Measurements from ENCODE around the gene RETREG3. TPM values are rescaled to one million over a fixed set of nuclear protein-coding genes. Genes with fewer than 3 reads are reported as not detected.

RETREG3 gene
- total RNA-seq, 1 experiment from 2014 or later = 26.1 TPM

- in situ Hi-C loops (cut with HindIII; ENCODE audit: low sequenced_read_pairs) = loop anchor here (10.0 kb wide), 1 partner anchor 146 kb away; the partner anchor contains the start of genes CCR10 and CNTNAP1
- no peak for DNase-seq (ENCODE audit: low spot score)
Measured at GRCh38 chr17:42538482-42538881, 70.7 kb downstream of the RETREG3 start.

- DNase-seq (ENCODE audit: low spot score) = no peak
- in situ Hi-C loops (cut with HindIII; ENCODE audit: low sequenced_read_pairs) = loop anchor here (10.0 kb wide), 1 partner anchor 147 kb away; the partner anchor contains the start of genes CCR10 and CNTNAP1
Measured at GRCh38 chr17:42537826-42538451, 71.2 kb downstream of the RETREG3 start.

- DNase-seq (ENCODE audit: low spot score) = no peak
Measured at GRCh38 chr17:42537156-42537805, 71.9 kb downstream of the RETREG3 start.

GRCh38 chr17:42536372-42537155, 72.6 kb downstream of the RETREG3 start:
- peak; percentile 77 for DNase-seq (ENCODE audit: low spot score)
- in situ Hi-C loops (cut with HindIII; ENCODE audit: low sequenced_read_pairs) = loop anchor here (10.0 kb wide), 1 partner anchor 148 kb away; the partner anchor contains the start of genes CCR10 and CNTNAP1

More at GRCh38 chr17:42537156-42537805, 71.9 kb downstream of the RETREG3 start:
- in situ Hi-C loops (cut with HindIII; ENCODE audit: low sequenced_read_pairs) = loop anchor here (10.0 kb wide), 1 partner anchor 148 kb away; the partner anchor contains the start of genes CCR10 and CNTNAP1

- DNase-seq (ENCODE audit: low spot score) = peak; percentile 80
- in situ Hi-C loops (cut with HindIII; ENCODE audit: low sequenced_read_pairs) = loop anchor here (10.0 kb wide), 1 partner anchor 149 kb away; the partner anchor contains the start of genes CCR10 and CNTNAP1
Measured at GRCh38 chr17:42536048-42536371, 73.2 kb downstream of the RETREG3 start, which contains the start of gene NAGLU. TSS of gene NAGLU (plus strand) at chr17:42536241. CDS start at chr17:42536273, 32 bp downstream.

- in situ Hi-C loops (cut with HindIII; ENCODE audit: low sequenced_read_pairs) = loop anchor here (10.0 kb wide), 1 partner anchor 149 kb away; the partner anchor contains the start of genes CCR10 and CNTNAP1
- DNase-seq (ENCODE audit: low spot score) = no peak
Measured at GRCh38 chr17:42535155-42536047, 73.8 kb downstream of the RETREG3 start.

- DNase-seq (ENCODE audit: low spot score) = peak; percentile 54
- in situ Hi-C loops (cut with HindIII; ENCODE audit: low sequenced_read_pairs) = loop anchor here (10.0 kb wide), 1 partner anchor 153 kb away; the partner anchor contains the start of genes CCR10 and CNTNAP1
Measured at GRCh38 chr17:42531455-42532354, 77.5 kb downstream of the RETREG3 start.

- no peak for DNase-seq (ENCODE audit: low spot score)
- in situ Hi-C loops (cut with HindIII; ENCODE audit: low sequenced_read_pairs) = loop anchor here (10.0 kb wide), 1 partner anchor 154 kb away; the partner anchor contains the start of genes CCR10 and CNTNAP1
Measured at GRCh38 chr17:42530952-42531454, 78.2 kb downstream of the RETREG3 start.

Other genes starting within 250 kb of the RETREG3 start
- gene STAT3, start 220.9 kb downstream of the RETREG3 start, total RNA-seq (2014; rRNA removed; shearing (Covaris generic)) = 48.8 and 58.5 TPM in 2 replicates
- 755 and 829 TPM in 2 replicates for gene CAVIN1, start 186.1 kb downstream of the RETREG3 start, total RNA-seq (2014; rRNA removed; shearing (Covaris generic))
- gene ATP6V0A1, start 150.5 kb downstream of the RETREG3 start, total RNA-seq (2014; rRNA removed; shearing (Covaris generic)) = 54.0 and 112 TPM in 2 replicates
- 49.3 and 83.0 TPM in 2 replicates for gene NAGLU, start 73.1 kb downstream of the RETREG3 start, total RNA-seq (2014; rRNA removed; shearing (Covaris generic))
- 3.5 and 4.4 TPM in 2 replicates for gene HSD17B1, start 56.5 kb downstream of the RETREG3 start, total RNA-seq (2014; rRNA removed; shearing (Covaris generic))
- 11.9 and 19.2 TPM in 2 replicates for gene COASY, start 47.2 kb downstream of the RETREG3 start, total RNA-seq (2014; rRNA removed; shearing (Covaris generic))
- gene MLX, start 42.3 kb downstream of the RETREG3 start, total RNA-seq (2014; rRNA removed; shearing (Covaris generic)) = 14.1 and 44.7 TPM in 2 replicates
- 6.2 and 14.9 TPM in 2 replicates for gene PSMC3IP, start 31.6 kb downstream of the RETREG3 start, total RNA-seq (2014; rRNA removed; shearing (Covaris generic))
- 51.4 and 102 TPM in 2 replicates for gene TUBG1, start 309 bp upstream of the RETREG3 start, total RNA-seq (2014; rRNA removed; shearing (Covaris generic))
- gene TUBG2, start 49.9 kb upstream of the RETREG3 start, total RNA-seq (2014; rRNA removed; shearing (Covaris generic)) = 1.1 and 3.2 TPM in 2 replicates
- gene PLEKHH3, start 67.6 kb upstream of the RETREG3 start, total RNA-seq (2014; rRNA removed; shearing (Covaris generic)) = 46.1 and 51.0 TPM in 2 replicates
- 20.1 and 24.2 TPM in 2 replicates for gene CCR10, start 72.5 kb upstream of the RETREG3 start, total RNA-seq (2014; rRNA removed; shearing (Covaris generic))
- gene CNTNAP1, start 73.2 kb upstream of the RETREG3 start, total RNA-seq (2014; rRNA removed; shearing (Covaris generic)) = 11.4 and 13.3 TPM in 2 replicates
- 10.0 and 14.7 TPM in 2 replicates for gene EZH1, start 135.7 kb upstream of the RETREG3 start, total RNA-seq (2014; rRNA removed; shearing (Covaris generic))
- gene RAMP2, start 151.9 kb upstream of the RETREG3 start, total RNA-seq (2014; rRNA removed; shearing (Covaris generic)) = 0.51 and 1.5 TPM in 2 replicates
- 150 and 199 TPM in 2 replicates for gene VPS25, start 164.1 kb upstream of the RETREG3 start, total RNA-seq (2014; rRNA removed; shearing (Covaris generic))
- not detected in 2 replicates for gene WNK4, start 171.2 kb upstream of the RETREG3 start, total RNA-seq (2014; rRNA removed; shearing (Covaris generic))
- gene COA3, start 189.3 kb upstream of the RETREG3 start, total RNA-seq (2014; rRNA removed; shearing (Covaris generic)) = 53.7 and 75.4 TPM in 2 replicates
- 0.18 TPM in 1 of 2 replicates, not detected in the other for gene CNTD1, start 189.5 kb upstream of the RETREG3 start, total RNA-seq (2014; rRNA removed; shearing (Covaris generic))
- gene BECN1, start 214.9 kb upstream of the RETREG3 start, total RNA-seq (2014; rRNA removed; shearing (Covaris generic)) = 71.6 and 109 TPM in 2 replicates
- gene PSME3, start 224.0 kb upstream of the RETREG3 start, total RNA-seq (2014; rRNA removed; shearing (Covaris generic)) = 53.6 and 116 TPM in 2 replicates
- not detected in 2 replicates for gene AOC2, start 235.2 kb upstream of the RETREG3 start, total RNA-seq (2014; rRNA removed; shearing (Covaris generic))
- gene AOC3, start 241.8 kb upstream of the RETREG3 start, total RNA-seq (2014; rRNA removed; shearing (Covaris generic)) = 0.78 TPM in 1 of 2 replicates, not detected in the other